ENCODE results near the gene LMOD3.

LMOD3 gene

GRCh38 chr3:69065318-69065964, 57.0 kb downstream of the LMOD3 start:
- in situ Hi-C loops (cut with MboI; ENCODE audit: low sequenced_read_pairs), result no loop called here

- in situ Hi-C loops (cut with MboI; ENCODE audit: low sequenced_read_pairs), result no loop called here
Measured at GRCh38 chr3:69063636-69064035, 58.8 kb downstream of the LMOD3 start.

GRCh38 chr3:69059688-69060087, 62.7 kb downstream of the LMOD3 start:
- in situ Hi-C loops (cut with MboI; ENCODE audit: low sequenced_read_pairs), result no loop called here

GRCh38 chr3:69058947-69059224, 63.5 kb downstream of the LMOD3 start:
- in situ Hi-C loops (cut with MboI; ENCODE audit: low sequenced_read_pairs), result no loop called here

GRCh38 chr3:69058180-69058946, 64.0 kb downstream of the LMOD3 start:
- in situ Hi-C loops (cut with MboI; ENCODE audit: low sequenced_read_pairs), result no loop called here

Data from HL-60/S4 (cell line).